22Rv1 (cell line): ENCODE results near the gene ZNF223.

Experiments used
- H3K27ac ChIP-seq: fragments of 450-650 bp; 2 replicates; pipeline ENCODE4 v1.5.1; 2017
- CTCF ChIP-seq: fragments of 450-650 bp; IDR thresholded peaks from 2 replicates; pipeline ENCODE4 v1.5.1; 2017; ENCODE audit warnings: mild to moderate bottlenecking
- ZFX ChIP-seq: fragments of 450-650 bp; IDR thresholded peaks from 2 replicates; pipeline ENCODE4 v1.6.1; 2017; ENCODE audit warnings: antibody characterized with exemption, borderline replicate concordance

The ZNF223 gene

DNA sequence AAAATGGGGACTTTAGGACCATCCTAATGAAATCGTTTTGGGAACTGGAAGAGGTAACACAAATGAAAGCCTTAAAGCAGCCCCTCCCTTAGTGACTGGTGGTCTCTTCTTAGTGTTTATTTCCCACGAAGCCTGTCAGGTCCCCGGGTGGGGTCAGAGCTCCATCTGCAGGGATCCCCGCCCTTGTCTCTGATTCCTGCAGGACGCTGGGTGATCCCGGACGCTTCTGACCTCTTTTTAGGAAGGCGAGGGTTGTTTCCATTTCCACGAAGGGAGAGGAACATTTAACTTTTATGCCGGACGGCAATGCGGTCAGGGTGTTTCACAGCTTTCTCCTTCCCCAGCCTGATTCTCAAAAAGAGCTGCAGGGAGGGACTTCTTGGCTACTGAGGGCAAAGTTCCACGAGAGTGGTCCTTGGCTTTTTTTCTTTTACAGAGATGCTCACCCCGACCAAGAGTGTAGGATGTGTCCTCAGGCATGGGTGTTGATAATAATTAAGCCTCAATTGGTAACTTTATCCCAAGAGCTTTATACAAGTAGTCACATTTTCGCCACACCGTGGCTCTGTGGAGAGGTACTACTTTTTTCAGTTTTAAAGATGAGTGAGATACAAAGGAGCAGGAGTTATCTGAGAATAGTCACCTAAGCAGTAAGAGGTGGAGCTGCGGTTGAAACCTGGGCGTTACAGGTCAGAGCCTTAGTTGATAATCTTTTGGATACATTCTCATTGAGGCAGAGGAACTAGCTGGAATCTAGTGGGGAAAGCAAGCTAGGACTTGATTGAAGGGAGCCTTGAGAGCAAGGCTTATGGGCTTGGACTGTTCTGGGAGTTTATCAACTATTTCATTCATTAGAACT lies 20.9 kb downstream of the ZNF223 start:
- no peak overlapping the region for H3K27ac ChIP-seq
- TF ChIP-seq ZFX = no peak
- TF ChIP-seq CTCF = peak; percentile 20

DNA sequence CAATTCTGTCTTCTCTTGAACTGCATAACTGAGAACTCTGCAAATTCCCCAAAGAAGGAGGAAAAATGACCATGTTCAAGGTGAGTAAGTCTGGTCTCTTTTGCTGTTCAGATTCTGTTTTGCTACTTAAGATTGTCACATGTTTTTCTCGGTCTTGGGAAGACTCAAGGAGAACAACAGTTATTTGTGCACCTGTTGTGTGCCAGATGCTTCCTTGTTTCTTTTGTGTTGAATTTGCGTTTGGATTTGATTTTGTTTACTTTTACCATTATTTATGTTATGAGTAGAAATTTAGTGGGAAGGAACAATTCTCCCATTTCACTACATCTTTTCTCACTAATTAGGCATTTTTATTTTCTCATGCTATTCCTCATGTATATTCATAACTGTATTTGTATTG lies 24.5 kb downstream of the ZNF223 start:
- H3K27ac ChIP-seq = no peak overlapping the region
- TF ChIP-seq CTCF (no peak), ZFX (no peak)

GRCh38 chr19:44092108-44092507 lies 40.3 kb downstream of the ZNF223 start:
- TF ChIP-seq CTCF = no peak
- no peak for TF ChIP-seq ZFX

GRCh38 chr19:44093931-44094765 lies 42.3 kb downstream of the ZNF223 start, which contains the start of gene ZNF224:
Gene ZNF224 (plus strand): TSS chr19:44094361. CDS start chr19:44097874, 3,513 bp downstream.
- TF ChIP-seq CTCF = no peak
- no peak for TF ChIP-seq ZFX
- H3K27ac ChIP-seq = peak within 1 kb of the TSS; percentile 53

More at GRCh38 chr19:44092108-44092507, 40.3 kb downstream of the ZNF223 start:
- H3K27ac ChIP-seq = no peak overlapping the region

- H3K27ac ChIP-seq = no peak overlapping the region
- no peak for TF ChIP-seq ZFX
Measured at GRCh38 chr19:44107751-44108150, 55.9 kb downstream of the ZNF223 start.

GRCh38 chr19:44109458-44109857 lies 57.6 kb downstream of the ZNF223 start:
- H3K27ac ChIP-seq = no peak overlapping the region
- TF ChIP-seq CTCF (no peak), ZFX (no peak)

DNA sequence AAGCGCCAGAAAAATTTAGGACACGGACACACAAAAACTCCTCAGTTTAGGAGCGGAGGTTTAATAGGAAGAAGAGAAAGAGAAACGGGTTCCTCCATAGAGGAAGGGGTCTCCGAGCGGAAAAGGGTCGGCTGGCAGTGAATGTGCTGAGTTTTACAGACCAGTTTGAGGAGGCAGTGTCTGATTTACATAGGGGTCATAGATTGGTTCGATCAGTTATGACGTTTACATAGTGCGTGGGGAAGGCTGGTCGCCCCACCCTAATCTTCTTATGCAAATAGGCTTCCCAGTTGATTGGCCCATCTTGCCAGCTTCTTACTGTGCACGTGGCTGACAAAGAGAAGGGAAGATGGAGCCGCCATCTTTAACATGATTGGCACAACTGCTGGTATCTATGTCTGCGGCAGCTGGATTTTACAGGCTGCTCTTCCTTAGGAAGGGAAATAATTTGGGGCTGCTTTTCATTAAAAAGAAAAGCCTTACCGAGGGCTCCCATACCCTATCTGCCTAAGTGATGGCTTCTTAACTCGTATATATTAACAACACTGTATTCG lies 60.2 kb downstream of the ZNF223 start:
- H3K27ac ChIP-seq = peak overlapping the region; percentile 65
- TF ChIP-seq CTCF = no peak
- TF ChIP-seq ZFX = no peak
